Thyroid gland (tissue), 4 donors: ENCODE results near the gene DLG2. TPM values are rescaled to one million over a fixed set of nuclear protein-coding genes. Genes with fewer than 3 reads are reported as not detected.

ENCODE experiments used
- DNase-seq, 2 donors: peaks; one replicate each; pipeline ENCODE4 v3.0.0-alpha.2; 2019
- H3K27ac ChIP-seq, 3 donors: fragments of 200-600 bp; sonication (generic); 1 replicate in 2 of 3; 2 replicates in 1 of 3; pipeline ENCODE4 v1.5.1; 2016 to 2019; ENCODE audit warnings: mild to moderate bottlenecking in 1 of 3, moderate library complexity in 1 of 3
- H3K27me3 ChIP-seq: fragments of 200-600 bp; sonication (generic); one replicate; pipeline ENCODE4 v1.5.1; 2019
- H3K36me3 ChIP-seq, 2 donors: fragments of 200-600 bp; sonication (generic); one replicate each; pipeline ENCODE4 v1.5.1; 2016 to 2019
- H3K4me1 ChIP-seq, 2 donors: fragments of 200-600 bp; sonication (generic); one replicate each; pipeline ENCODE4 v1.5.1; 2017 to 2019
- H3K4me3 ChIP-seq, 3 donors: fragments of 200-600 bp; sonication (generic); replicated peaks in 1 of 3; 1 replicate in 2 of 3; 2 replicates in 1 of 3; pipeline ENCODE4 v1.5.1; 2016; ENCODE audit warnings: mild to moderate bottlenecking in 1 of 3
- H3K9me3 ChIP-seq: fragments of 200-600 bp; sonication (generic); one replicate; pipeline ENCODE4 v1.5.1; 2017
- CTCF ChIP-seq, 6 experiments: fragments of 200-600 bp in 3 of 6; fragments of 450-650 bp in 3 of 6; sonication (generic) in 3 of 6; IDR thresholded peaks; one replicate each; pipeline ENCODE4 v1.5.1; 2016 to 2019; ENCODE audit warnings: antibody characterized with exemption in 6 of 6, mild to moderate bottlenecking in 2 of 6, inconsistent platforms in 1 of 6, moderate library complexity in 1 of 6
- POLR2A ChIP-seq, 2 donors: fragments of 450-650 bp; IDR thresholded peaks; one replicate each; pipeline ENCODE4 v1.6.1; 2017; ENCODE audit warnings: antibody characterized with exemption in 2 of 2, mild to moderate bottlenecking in 2 of 2, moderate library complexity in 1 of 2
- WGBS, 2 donors: methylation state at CpG; one replicate each; pipeline ENCODE4 v1.1.5; 2017; 5-methylcytosine and 5-hydroxymethylcytosine counted together
- intact Hi-C: fragments of 100-400 bp; cut with DNase I; formaldehyde crosslinking; loops from one replicate; pipeline ENCODE4 v1.15.1; 2023
- total RNA-seq, 4 donors: library from RNA; depleted of rRNA; stranded (reverse); fragments of >200 nt; gene quantifications; one replicate each; pipeline ENCODE4 v1.2.3, GENCODE V29; 2016

The DLG2 gene
- total RNA-seq, 4 donors from 2014 or later: 29.4 to 79.4 (median 42.4) TPM

- no peak for DNase-seq
- Histone ChIP-seq H3K27me3 (no peaks in the 10 kb centered on the region), H3K9me3 (no peaks in the 10 kb centered on the region), H3K27ac (no peak overlapping the region), H3K4me1 (peaks cover 0 to 3% of the 10 kb centered on the region in 2 donors), H3K4me3 (no peak overlapping the region), H3K36me3 (no peaks in the 10 kb centered on the region)
- TF ChIP-seq CTCF (IDR thresholded peaks at IDR 0.05) (no peak), POLR2A (IDR thresholded peaks at IDR 0.05) (no peak)
- intact Hi-C loops: no loop called here
- WGBS, 2 donors: 69 to 73% methylated on average over 1 of the region's 1 CpG
These were observed 446.6 kb downstream of the DLG2 start for GRCh38 chr11:85180528-85180927.

GRCh38 chr11:85171648-85172257, 455.4 kb downstream of the DLG2 start:
- DNase-seq: no peak
- H3K36me3 ChIP-seq: no peaks in the 10 kb centered on the region
- no peaks in the 10 kb centered on the region for H3K4me1 ChIP-seq
- H3K9me3 ChIP-seq: no peaks in the 10 kb centered on the region
- no peak overlapping the region for H3K27ac ChIP-seq
- H3K4me3 ChIP-seq: no peak overlapping the region
- intact Hi-C loops: no loop called here
- no peaks in the 10 kb centered on the region for H3K27me3 ChIP-seq
- 87% methylated on average over 3 to 4 of the region's 6 CpGs for WGBS, 2 donors
- no peak for TF ChIP-seq CTCF (IDR thresholded peaks at IDR 0.05)
- TF ChIP-seq POLR2A (IDR thresholded peaks at IDR 0.05): no peak

- Histone ChIP-seq H3K27ac (no peak overlapping the region), H3K4me3 (no peak overlapping the region), H3K27me3 (no peaks in the 10 kb centered on the region), H3K4me1 (no peaks in the 10 kb centered on the region), H3K36me3 (no peaks in the 10 kb centered on the region), H3K9me3 (no peaks in the 10 kb centered on the region)
- intact Hi-C loops: no loop called here
- no peak for TF ChIP-seq CTCF (IDR thresholded peaks at IDR 0.05)
- TF ChIP-seq POLR2A (IDR thresholded peaks at IDR 0.05): no peak
- 92 to 97% methylated on average over 1 of the region's 1 CpG for WGBS, 2 donors
- no peak for DNase-seq
These were observed 457.0 kb downstream of the DLG2 start for GRCh38 chr11:85170184-85170583.

- no peak overlapping the region for H3K27ac ChIP-seq
- H3K4me3 ChIP-seq: no peak overlapping the region
- no peaks in the 10 kb centered on the region for H3K9me3 ChIP-seq
- no peak for DNase-seq
- H3K36me3 ChIP-seq: no peaks in the 10 kb centered on the region
- intact Hi-C loops: no loop called here
- H3K4me1 ChIP-seq: no peaks in the 10 kb centered on the region
- TF ChIP-seq POLR2A (IDR thresholded peaks at IDR 0.05) (no peak), CTCF (IDR thresholded peaks at IDR 0.05) (no peak)
- 88 to 90% methylated on average over 1 of the region's 1 CpG for WGBS, 2 donors
- H3K27me3 ChIP-seq: no peaks in the 10 kb centered on the region
These were observed 459.7 kb downstream of the DLG2 start for GRCh38 chr11:85167471-85167870.

GRCh38 chr11:85167038-85167437, 460.1 kb downstream of the DLG2 start:
- Histone ChIP-seq H3K4me3 (no peak overlapping the region), H3K9me3 (no peaks in the 10 kb centered on the region), H3K27me3 (no peaks in the 10 kb centered on the region), H3K4me1 (no peaks in the 10 kb centered on the region), H3K27ac (no peak overlapping the region), H3K36me3 (no peaks in the 10 kb centered on the region)
- no peak for DNase-seq
- TF ChIP-seq POLR2A (IDR thresholded peaks at IDR 0.05): no peak
- no peak for TF ChIP-seq CTCF (IDR thresholded peaks at IDR 0.05)
- intact Hi-C loops: no loop called here
- WGBS, 2 donors: 69 to 80% methylated on average over 1 of the region's 1 CpG
